WTC11 (cell line): ENCODE measurements around the gene CENPV. TPM values are rescaled to one million over a fixed set of nuclear protein-coding genes. Genes with fewer than 3 reads are reported as not detected.
A peak's percentile ranks its signal among the peaks of the same experiment; 100 is the strongest.

ENCODE experiments used
- ATAC-seq: fragments of 200-7000 bp; cut with Tn5 transposase; 2 replicates; pipeline ENCODE4 v1.10.0; 2021; ENCODE audit warnings: mild to moderate bottlenecking, moderate library complexity
- CTCF ChIA-PET: fragments of 300-600 bp; sonication (Branson Sonifier 250); formaldehyde crosslinking; loops from one replicate; lab custom pipeline; 2021; ENCODE audit warnings: antibody characterized with exemption; lab: Charles Lee
- POLR2A ChIA-PET: fragments of 350-600 bp; sonication (Branson Sonifier 250); formaldehyde crosslinking; loops from one replicate; lab custom pipeline; 2021; ENCODE audit warnings: antibody characterized with exemption; lab: Charles Lee
- DNase-seq: peaks from one replicate; pipeline ENCODE4 v3.0.0; 2021; ENCODE audit warnings: low spot score
- H3K27ac Mint-ChIP-seq: 2 replicates; pipeline ENCODE4 v1.8.0; 2021; ENCODE audit warnings: mixed read lengths
- H3K27me3 Mint-ChIP-seq: 2 replicates; pipeline ENCODE4 v1.8.0; 2021; ENCODE audit warnings: low read depth, mild to moderate bottlenecking, moderate library complexity, mixed read lengths
- H3K36me3 Mint-ChIP-seq: 2 replicates; pipeline ENCODE4 v1.8.0; 2021; ENCODE audit warnings: mixed read lengths
- H3K4me1 Mint-ChIP-seq: 2 replicates; pipeline ENCODE4 v1.8.0; 2022; ENCODE audit warnings: mixed read lengths
- H3K4me3 Mint-ChIP-seq: 2 replicates; pipeline ENCODE4 v1.8.0; 2021; ENCODE audit warnings: mild to moderate bottlenecking, moderate library complexity, mixed read lengths
- H3K9me3 Mint-ChIP-seq: 2 replicates; pipeline ENCODE4 v1.8.0; 2021; ENCODE audit warnings: mixed read lengths
- AFF4 ChIP-seq: sonication (generic); formaldehyde crosslinking; IDR thresholded peaks from 2 replicates; pipeline ENCODE4 v1.8.1; 2023; ENCODE audit warnings: mild to moderate bottlenecking, missing genetic modification reagents, borderline replicate concordance
- AR ChIP-seq: fragments of 250-450 bp; sonication (Bioruptor Pico); IDR thresholded peaks from 2 replicates; pipeline ENCODE4 v1.9.0; 2021; ENCODE audit warnings: mild to moderate bottlenecking
- CREB1 ChIP-seq: sonication (generic); formaldehyde crosslinking; IDR thresholded peaks from 2 replicates; pipeline ENCODE4 v1.8.0; 2023; ENCODE audit warnings: mild to moderate bottlenecking, missing genetic modification reagents
- E2F4 ChIP-seq: sonication (generic); formaldehyde crosslinking; IDR thresholded peaks from 2 replicates; pipeline ENCODE4 v1.8.1; 2022; ENCODE audit warnings: low read depth, mild to moderate bottlenecking, moderate library complexity, missing genetic modification reagents, borderline replicate concordance
- GABPB1 ChIP-seq: sonication (generic); formaldehyde crosslinking; IDR thresholded peaks from 2 replicates; pipeline ENCODE4 v1.8.1; 2023; ENCODE audit warnings: mild to moderate bottlenecking, missing genetic modification reagents
- JAZF1 ChIP-seq: fragments of 250-450 bp; sonication (Bioruptor Pico); IDR thresholded peaks from 2 replicates; pipeline ENCODE4 v1.9.0; 2021; ENCODE audit warnings: moderate library complexity, mild to moderate bottlenecking, inconsistent platforms
- MAX ChIP-seq: sonication (generic); formaldehyde crosslinking; IDR thresholded peaks from 2 replicates; pipeline ENCODE4 v1.8.0; 2022; ENCODE audit warnings: mild to moderate bottlenecking, missing genetic modification reagents
- NR1H2 ChIP-seq: sonication (generic); formaldehyde crosslinking; IDR thresholded peaks from 2 replicates; pipeline ENCODE4 v1.9.0; 2021; ENCODE audit warnings: mild to moderate bottlenecking, moderate library complexity, missing genetic modification reagents
- NR3C1 ChIP-seq: sonication (generic); formaldehyde crosslinking; conservative IDR thresholded peaks from 2 replicates; pipeline ENCODE4 v1.8.1; 2023; ENCODE audit warnings: low read depth, mild to moderate bottlenecking, missing genetic modification reagents
- SP1 ChIP-seq: sonication (generic); formaldehyde crosslinking; conservative IDR thresholded peaks from 2 replicates; pipeline ENCODE4 v1.8.1; 2022; ENCODE audit warnings: missing genetic modification reagents
- TCF7 ChIP-seq: sonication (generic); formaldehyde crosslinking; IDR thresholded peaks from 2 replicates; pipeline ENCODE4 v1.8.0; 2022; ENCODE audit warnings: mild to moderate bottlenecking, low read depth, missing genetic modification reagents, moderate library complexity
- ZBTB21 ChIP-seq: sonication (generic); formaldehyde crosslinking; IDR thresholded peaks from 2 replicates; pipeline ENCODE4 v1.8.1; 2023; ENCODE audit warnings: mild to moderate bottlenecking, missing genetic modification reagents, borderline replicate concordance
- ZBTB43 ChIP-seq: sonication (generic); formaldehyde crosslinking; IDR thresholded peaks from 2 replicates; pipeline ENCODE4 v1.8.1; 2023; ENCODE audit warnings: mild to moderate bottlenecking, missing genetic modification reagents
- total RNA-seq: library from RNA; stranded (reverse); gene quantifications from 3 replicates; pipeline ENCODE4 v1.2.3, GENCODE V29; 2021

The CENPV gene
- total RNA-seq, 1 experiment from 2014 or later, result 152 TPM

- TF ChIP-seq AR (CRISPR knock-in tag), result no peak
- no peak for TF ChIP-seq E2F4
- no peak for TF ChIP-seq SP1
- TF ChIP-seq NR1H2 (CRISPR knock-in tag), result no peak
- no peak for TF ChIP-seq TCF7
- TF ChIP-seq ZBTB21 (CRISPR knock-in tag), result no peak
These were observed 51.1 kb downstream of the CENPV start (continued) for GRCh38 chr17:16301963-16302855.

- no peak for DNase-seq
- Mint-ChIP-seq H3K27me3 (no peaks in the 10 kb centered on the region), H3K4me3 (no peak overlapping the region), H3K9me3 (no peaks in the 10 kb centered on the region), H3K4me1 (peaks cover 7% of the 10 kb centered on the region), H3K36me3 (peaks cover 6% of the 10 kb centered on the region; the same call in 1 of the 2 replicates), H3K27ac (no peak overlapping the region)
- no peak for ATAC-seq
- POLR2A ChIA-PET, result no interaction called here
- TF ChIP-seq NR3C1 (no peak), MAX (CRISPR knock-in tag) (no peak), ZBTB43 (CRISPR knock-in tag) (no peak)
- CTCF ChIA-PET, result interaction anchor here (0.7 to 1.2 kb wide), 2 partner anchors 56 to 63 kb away, joined by 3 read pairs; no protein-coding TSS in a partner anchor
These were observed 52.7 kb downstream of the CENPV start for GRCh38 chr17:16300554-16300953.

- ChIA-PET CTCF (interaction anchor here (2.1 kb wide), 1 partner anchor 65 kb away, joined by 5 read pairs; no protein-coding TSS in a partner anchor), POLR2A (no interaction called here)
- Mint-ChIP-seq H3K9me3 (no peaks in the 10 kb centered on the region), H3K36me3 (peaks cover 6% of the 10 kb centered on the region; the same call in 1 of the 2 replicates), H3K27ac (no peak overlapping the region), H3K4me1 (peaks cover 7% of the 10 kb centered on the region), H3K4me3 (no peak overlapping the region), H3K27me3 (no peaks in the 10 kb centered on the region)
- ATAC-seq (no peak), DNase-seq (no peak)
- 0 out of 2 replicates have a peak, but pooled peaks have one; percentile 30 for TF ChIP-seq GABPB1
- TF ChIP-seq TCF7, result no peak
- TF ChIP-seq CREB1 (CRISPR knock-in tag), result no peak
- TF ChIP-seq JAZF1, result no peak
- no peak for TF ChIP-seq AFF4 (CRISPR knock-in tag)
These were observed 55.1 kb downstream of the CENPV start for GRCh38 chr17:16298140-16298662.
